Spleen (tissue), 7 donors: ENCODE results near the gene RFX2.

Experiments used
- CTCF ChIP-seq, 11 experiments: fragments of 200-600 bp in 7 of 11; fragments of 450-650 bp in 4 of 11; sonication (generic) in 4 of 11; IDR thresholded peaks in 8 of 11; conservative IDR thresholded peaks in 3 of 11; 1 replicate in 7 of 11; 2 replicates in 4 of 11; pipeline versions ENCODE4 v1.4.0 to v1.8.0; 2016 to 2021; ENCODE audit warnings: antibody characterized with exemption in 11 of 11, inconsistent platforms in 4 of 11, mild to moderate bottlenecking in 1 of 11
- POLR2A ChIP-seq, 3 donors: fragments of 450-650 bp; IDR thresholded peaks; one replicate each; pipeline ENCODE4 v1.5.1; 2017; ENCODE audit warnings: antibody characterized with exemption in 3 of 3, mild to moderate bottlenecking in 1 of 3
- POLR2AphosphoS5 ChIP-seq, 3 donors: sonication (generic); formaldehyde crosslinking; IDR thresholded peaks; one replicate each; pipeline ENCODE4 v1.5.1; 2017; ENCODE audit warnings: antibody characterized with exemption in 3 of 3
- donor health status: DM: no; HTN: no; CAD: no; lungs with moderate emphysema.
- donor health status: DM: no; HTN: no; CAD: no.
- donor health status: DM: no; HTN: no; CAD: no.

GRCh38 chr19:6069268-6069791 lies 41.0 kb downstream of the RFX2 start:
- TF ChIP-seq POLR2A (IDR thresholded peaks at IDR 0.05) (no peak), CTCF (IDR thresholded peaks at IDR 0.05 in 8 of 11, conservative IDR thresholded peaks at IDR 0.05 in 3 of 11) (no peak), POLR2AphosphoS5 (IDR thresholded peaks at IDR 0.05) (no peak)
